ENCODE measurements around the gene CLIC5. TPM values are rescaled to one million over a fixed set of nuclear protein-coding genes. Genes with fewer than 3 reads are reported as not detected.

CLIC5 gene
- total RNA-seq, 1 experiment from 2014 or later, result 0.05 TPM

DNA sequence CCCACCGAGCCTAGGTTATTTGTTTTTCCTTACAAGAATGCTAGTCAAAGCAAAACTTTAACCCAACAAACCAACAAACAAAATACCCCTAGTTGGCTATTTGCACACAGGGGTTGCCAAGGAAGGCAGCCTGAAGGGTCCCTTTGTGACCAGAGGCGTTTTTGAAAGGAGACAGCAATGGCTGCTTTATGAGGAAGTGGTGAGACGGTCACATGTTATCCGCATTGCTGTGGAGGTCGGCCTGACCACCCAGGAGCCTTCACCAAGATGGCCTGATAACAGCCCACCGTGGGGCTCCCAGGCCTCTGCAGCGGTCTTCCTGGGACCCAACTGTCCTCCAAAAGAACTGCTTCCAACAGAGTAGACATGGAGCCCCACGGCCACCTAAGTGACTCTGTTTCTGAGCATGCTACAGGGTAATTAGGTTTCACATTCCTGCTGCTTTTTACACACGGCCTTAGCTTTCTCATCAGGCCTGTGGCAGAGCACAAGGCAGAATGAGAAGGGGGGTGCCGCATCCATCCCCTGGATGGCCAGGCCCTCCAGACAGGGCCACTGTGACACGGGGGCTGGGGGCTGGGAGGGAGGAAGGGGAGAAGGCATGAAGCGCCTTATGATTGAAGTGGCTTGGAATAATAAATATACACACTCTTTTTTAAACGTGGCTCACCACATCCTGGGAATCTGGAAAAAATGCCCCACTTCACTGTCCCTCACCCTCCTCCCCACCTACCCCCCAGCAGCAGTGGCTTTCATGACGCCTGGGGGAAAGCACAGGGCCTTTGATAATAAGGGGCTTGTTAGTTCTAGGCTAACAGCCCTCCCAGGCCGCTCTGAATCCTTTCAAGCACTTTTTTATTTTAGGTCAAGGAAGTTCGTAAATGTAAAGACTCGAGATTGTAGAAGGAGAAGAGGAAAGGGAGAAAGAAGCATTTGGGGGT is 86.0 kb downstream of the CLIC5 start:
- intact Hi-C loops (cut with micrococcal nuclease; ENCODE audit: unreplicated experiment), result loop anchor here (2.0 to 10.0 kb wide), 3 partner anchors 481 to 1455 kb away; no protein-coding TSS in a partner anchor
- in situ Hi-C loops (cut with HindIII; ENCODE audit: low pct_unique_long_range_greater_than_20kb, low sequenced_read_pairs), result no loop called here
- H3K27me3 ChIP-seq (ENCODE audit: control insufficient read depth, insufficient read depth, low read length), result peaks cover 11% of the 10 kb centered on the region
- TF ChIP-seq TCF7L2 (IDR thresholded peaks at IDR 0.05; ENCODE audit: low read depth, low read length), result no peak
- TF ChIP-seq, protein P1, sequence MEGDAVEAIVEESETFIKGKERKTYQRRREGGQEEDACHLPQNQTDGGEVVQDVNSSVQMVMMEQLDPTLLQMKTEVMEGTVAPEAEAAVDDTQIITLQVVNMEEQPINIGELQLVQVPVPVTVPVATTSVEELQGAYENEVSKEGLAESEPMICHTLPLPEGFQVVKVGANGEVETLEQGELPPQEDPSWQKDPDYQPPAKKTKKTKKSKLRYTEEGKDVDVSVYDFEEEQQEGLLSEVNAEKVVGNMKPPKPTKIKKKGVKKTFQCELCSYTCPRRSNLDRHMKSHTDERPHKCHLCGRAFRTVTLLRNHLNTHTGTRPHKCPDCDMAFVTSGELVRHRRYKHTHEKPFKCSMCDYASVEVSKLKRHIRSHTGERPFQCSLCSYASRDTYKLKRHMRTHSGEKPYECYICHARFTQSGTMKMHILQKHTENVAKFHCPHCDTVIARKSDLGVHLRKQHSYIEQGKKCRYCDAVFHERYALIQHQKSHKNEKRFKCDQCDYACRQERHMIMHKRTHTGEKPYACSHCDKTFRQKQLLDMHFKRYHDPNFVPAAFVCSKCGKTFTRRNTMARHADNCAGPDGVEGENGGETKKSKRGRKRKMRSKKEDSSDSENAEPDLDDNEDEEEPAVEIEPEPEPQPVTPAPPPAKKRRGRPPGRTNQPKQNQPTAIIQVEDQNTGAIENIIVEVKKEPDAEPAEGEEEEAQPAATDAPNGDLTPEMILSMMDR (IDR thresholded peaks at IDR 0.05), result no peak
- no peak for TF ChIP-seq SIN3A (IDR thresholded peaks at IDR 0.05; ENCODE audit: borderline replicate concordance, insufficient read depth, low read depth, low read length)
- TF ChIP-seq, protein P2, sequence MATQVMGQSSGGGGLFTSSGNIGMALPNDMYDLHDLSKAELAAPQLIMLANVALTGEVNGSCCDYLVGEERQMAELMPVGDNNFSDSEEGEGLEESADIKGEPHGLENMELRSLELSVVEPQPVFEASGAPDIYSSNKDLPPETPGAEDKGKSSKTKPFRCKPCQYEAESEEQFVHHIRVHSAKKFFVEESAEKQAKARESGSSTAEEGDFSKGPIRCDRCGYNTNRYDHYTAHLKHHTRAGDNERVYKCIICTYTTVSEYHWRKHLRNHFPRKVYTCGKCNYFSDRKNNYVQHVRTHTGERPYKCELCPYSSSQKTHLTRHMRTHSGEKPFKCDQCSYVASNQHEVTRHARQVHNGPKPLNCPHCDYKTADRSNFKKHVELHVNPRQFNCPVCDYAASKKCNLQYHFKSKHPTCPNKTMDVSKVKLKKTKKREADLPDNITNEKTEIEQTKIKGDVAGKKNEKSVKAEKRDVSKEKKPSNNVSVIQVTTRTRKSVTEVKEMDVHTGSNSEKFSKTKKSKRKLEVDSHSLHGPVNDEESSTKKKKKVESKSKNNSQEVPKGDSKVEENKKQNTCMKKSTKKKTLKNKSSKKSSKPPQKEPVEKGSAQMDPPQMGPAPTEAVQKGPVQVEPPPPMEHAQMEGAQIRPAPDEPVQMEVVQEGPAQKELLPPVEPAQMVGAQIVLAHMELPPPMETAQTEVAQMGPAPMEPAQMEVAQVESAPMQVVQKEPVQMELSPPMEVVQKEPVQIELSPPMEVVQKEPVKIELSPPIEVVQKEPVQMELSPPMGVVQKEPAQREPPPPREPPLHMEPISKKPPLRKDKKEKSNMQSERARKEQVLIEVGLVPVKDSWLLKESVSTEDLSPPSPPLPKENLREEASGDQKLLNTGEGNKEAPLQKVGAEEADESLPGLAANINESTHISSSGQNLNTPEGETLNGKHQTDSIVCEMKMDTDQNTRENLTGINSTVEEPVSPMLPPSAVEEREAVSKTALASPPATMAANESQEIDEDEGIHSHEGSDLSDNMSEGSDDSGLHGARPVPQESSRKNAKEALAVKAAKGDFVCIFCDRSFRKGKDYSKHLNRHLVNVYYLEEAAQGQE (IDR thresholded peaks at IDR 0.05; ENCODE audit: insufficient read depth in 1 of 2, low read depth in 2 of 2, low read length in 1 of 2), result no peak
- no peak for TF ChIP-seq POLR2AphosphoS5 (IDR thresholded peaks at IDR 0.05; ENCODE audit: low read depth, low read length)
- H3K4me1 ChIP-seq (ENCODE audit: control insufficient read depth, insufficient read depth, low read length), result no peaks in the 10 kb centered on the region
- no peaks in the 10 kb centered on the region for H3K9me3 ChIP-seq (ENCODE audit: control insufficient read depth, insufficient read depth, low read depth, low read length)
- H3K36me3 ChIP-seq (ENCODE audit: control insufficient read depth, insufficient read depth, low read length), result no peaks in the 10 kb centered on the region
- no peak overlapping the region for H3K27ac ChIP-seq (ENCODE audit: low read length)
- POLR2A ChIA-PET, result no interaction called here
- H3K4me3 ChIP-seq (ENCODE audit: low read depth in 2 of 2, low read length in 2 of 2), result no peak overlapping the region
- CTCF ChIA-PET, result interaction anchor here (1.6 to 1.7 kb wide), 2 partner anchors 480 to 1455 kb away, joined by 5 to 6 read pairs; no protein-coding TSS in a partner anchor
- BruUV-seq (replicated peaks), result no TSS peak
- ATAC-seq (no peak), DNase-seq (ENCODE audit: low read depth, low spot score) (no peak)

DNA sequence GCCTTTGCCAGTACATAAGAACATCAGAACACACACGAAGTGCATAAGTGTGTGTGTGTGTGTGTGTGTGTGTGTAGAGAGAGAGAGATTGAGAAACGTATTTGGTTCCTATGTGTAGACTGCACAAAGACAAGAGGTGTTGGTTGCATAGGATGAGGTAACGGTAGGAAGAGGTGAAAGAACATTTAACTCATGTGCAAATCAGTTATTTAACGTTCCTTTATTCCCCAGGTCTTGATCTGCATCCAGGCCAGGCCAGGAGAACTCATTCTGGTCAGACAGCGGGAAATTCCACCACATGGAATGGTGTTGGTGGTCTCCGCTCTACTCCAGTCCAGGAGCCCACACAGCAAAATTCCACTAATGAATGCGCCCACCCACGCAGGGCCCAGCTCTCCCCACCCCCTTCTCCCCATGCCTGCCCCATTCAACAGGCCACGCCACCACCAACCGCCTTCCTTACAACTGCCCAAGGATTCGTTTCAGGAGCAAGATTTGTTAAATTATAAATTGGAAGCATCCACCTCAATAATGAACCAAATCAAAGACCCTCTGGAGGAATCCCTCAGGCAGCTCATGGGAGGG is 86.8 kb downstream of the CLIC5 start:
- peaks cover 7% of the 10 kb centered on the region for H3K27me3 ChIP-seq (ENCODE audit: control insufficient read depth, insufficient read depth, low read length)
- ChIA-PET POLR2A (no interaction called here), CTCF (interaction anchor here (0.9 kb wide), 1 partner anchor 1458 kb away, joined by 5 read pairs; no protein-coding TSS in a partner anchor)
- intact Hi-C loops (cut with micrococcal nuclease; ENCODE audit: unreplicated experiment), result loop anchor here (10.0 kb wide), 2 partner anchors 504 to 1454 kb away; no protein-coding TSS in a partner anchor
- DNase-seq (ENCODE audit: low read depth, low spot score) (no peak), ATAC-seq (no peak)
- no peak overlapping the region for H3K27ac ChIP-seq (ENCODE audit: low read length)
- H3K4me3 ChIP-seq (ENCODE audit: low read depth in 2 of 2, low read length in 2 of 2), result no peak overlapping the region
- in situ Hi-C loops (cut with HindIII; ENCODE audit: low pct_unique_long_range_greater_than_20kb, low sequenced_read_pairs), result no loop called here
- TF ChIP-seq, protein P1 (IDR thresholded peaks at IDR 0.05), result no peak
- TF ChIP-seq TCF7L2 (IDR thresholded peaks at IDR 0.05; ENCODE audit: low read depth, low read length), result no peak
- TF ChIP-seq, protein P2 (IDR thresholded peaks at IDR 0.05; ENCODE audit: insufficient read depth in 1 of 2, low read depth in 2 of 2, low read length in 1 of 2), result no peak
- no peak for TF ChIP-seq SIN3A (IDR thresholded peaks at IDR 0.05; ENCODE audit: borderline replicate concordance, insufficient read depth, low read depth, low read length)
- TF ChIP-seq POLR2AphosphoS5 (IDR thresholded peaks at IDR 0.05; ENCODE audit: low read depth, low read length), result no peak
- no peaks in the 10 kb centered on the region for H3K4me1 ChIP-seq (ENCODE audit: control insufficient read depth, insufficient read depth, low read length)
- H3K36me3 ChIP-seq (ENCODE audit: control insufficient read depth, insufficient read depth, low read length), result no peaks in the 10 kb centered on the region
- H3K9me3 ChIP-seq (ENCODE audit: control insufficient read depth, insufficient read depth, low read depth, low read length), result no peaks in the 10 kb centered on the region
- no TSS peak for BruUV-seq (replicated peaks)

Measured in Panc1 (cell line).